ENCODE data around the gene POLR1G.

The POLR1G gene

GRCh38 chr19:45380107-45380506, 26.3 kb upstream of the POLR1G start:
- TF ChIP-seq CTCF (IDR thresholded peaks at IDR 0.05; ENCODE audit: extremely low read depth, missing control alignments), result no peak
- no peak for DNase-seq (ENCODE audit: low spot score)

GRCh38 chr19:45382426-45382825, 24.0 kb upstream of the POLR1G start:
- DNase-seq (ENCODE audit: low spot score), result no peak
- TF ChIP-seq CTCF (IDR thresholded peaks at IDR 0.05; ENCODE audit: extremely low read depth, missing control alignments), result no peak

- TF ChIP-seq CTCF (IDR thresholded peaks at IDR 0.05; ENCODE audit: extremely low read depth, missing control alignments), result no peak
- no peak for DNase-seq (ENCODE audit: low spot score)
These were observed 20.8 kb upstream of the POLR1G start for GRCh38 chr19:45385392-45386221.

GRCh38 chr19:45391346-45391745, 15.1 kb upstream of the POLR1G start:
- no peak for DNase-seq (ENCODE audit: low spot score)

GRCh38 chr19:45391871-45392665, 14.4 kb upstream of the POLR1G start:
- TF ChIP-seq CTCF (IDR thresholded peaks at IDR 0.05; ENCODE audit: extremely low read depth, missing control alignments), result no peak
- DNase-seq (ENCODE audit: low spot score), result no peak

More at GRCh38 chr19:45391346-45391745, 15.1 kb upstream of the POLR1G start:
- no peak for TF ChIP-seq CTCF (IDR thresholded peaks at IDR 0.05; ENCODE audit: extremely low read depth, missing control alignments)

GRCh38 chr19:45395821-45396617, 10.4 kb upstream of the POLR1G start:
- DNase-seq (ENCODE audit: low spot score), result no peak
- TF ChIP-seq CTCF (IDR thresholded peaks at IDR 0.05; ENCODE audit: extremely low read depth, missing control alignments), result no peak
